Stimulated activated CD8-positive, alpha-beta memory T cell treated with anti-CD3 and anti-CD28 coated beads, Interleukin-12 subunit alpha, Interleukin-12 subunit beta, amount 100 ng/mL, for 24 hours (primary cell): ENCODE data around the gene LIN28B.
"Not testable (repeated sequence)": the region's sequence is repeated elsewhere in the genome, so short reads cannot be mapped to it uniquely, and the experiment has no call there.

Source experiments
- DNase-seq: peaks from one replicate; pipeline ENCODE4 v3.0.0-alpha.2; 2020; ENCODE audit errors: extremely low read depth

Gene LIN28B, protein sequence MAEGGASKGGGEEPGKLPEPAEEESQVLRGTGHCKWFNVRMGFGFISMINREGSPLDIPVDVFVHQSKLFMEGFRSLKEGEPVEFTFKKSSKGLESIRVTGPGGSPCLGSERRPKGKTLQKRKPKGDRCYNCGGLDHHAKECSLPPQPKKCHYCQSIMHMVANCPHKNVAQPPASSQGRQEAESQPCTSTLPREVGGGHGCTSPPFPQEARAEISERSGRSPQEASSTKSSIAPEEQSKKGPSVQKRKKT

DNA sequence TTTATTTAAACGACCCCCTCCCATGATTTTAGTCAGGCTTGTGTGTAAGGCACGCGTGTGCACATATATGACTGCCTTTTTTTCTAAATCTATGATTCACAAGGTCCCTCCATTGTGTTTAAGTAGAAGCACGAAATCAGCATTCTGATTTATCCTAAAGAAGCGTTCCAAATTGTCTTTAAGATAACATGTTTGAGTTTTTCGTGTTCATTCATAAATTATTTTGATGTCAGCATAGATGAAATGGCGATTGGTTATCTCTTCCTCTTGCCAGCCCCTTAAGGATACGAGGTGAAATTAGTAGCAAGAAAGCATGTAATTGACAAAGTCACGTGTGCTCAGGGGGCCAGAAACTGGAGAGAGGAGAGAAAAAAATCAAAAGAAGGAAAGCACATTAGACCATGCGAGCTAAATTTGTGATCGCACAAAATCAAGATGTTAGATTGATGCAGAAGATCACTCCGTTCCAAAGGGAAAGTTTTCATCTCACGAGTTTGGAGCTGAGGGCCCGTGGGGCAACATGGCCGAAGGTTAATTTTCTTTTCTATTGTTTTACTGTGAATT lies at the start of gene LIN28B:
LIN28B (plus strand) TSS at position 377 of the 564 bp plus-strand sequence; CDS start at position 521, 144 bp downstream.
- DNase-seq, result no peak

GRCh38 chr6:104908031-104908887 lies 48.6 kb upstream of the LIN28B start:
- no peak for DNase-seq

GRCh38 chr6:104908888-104909525 lies 47.9 kb upstream of the LIN28B start:
- DNase-seq, result no peak

DNA sequence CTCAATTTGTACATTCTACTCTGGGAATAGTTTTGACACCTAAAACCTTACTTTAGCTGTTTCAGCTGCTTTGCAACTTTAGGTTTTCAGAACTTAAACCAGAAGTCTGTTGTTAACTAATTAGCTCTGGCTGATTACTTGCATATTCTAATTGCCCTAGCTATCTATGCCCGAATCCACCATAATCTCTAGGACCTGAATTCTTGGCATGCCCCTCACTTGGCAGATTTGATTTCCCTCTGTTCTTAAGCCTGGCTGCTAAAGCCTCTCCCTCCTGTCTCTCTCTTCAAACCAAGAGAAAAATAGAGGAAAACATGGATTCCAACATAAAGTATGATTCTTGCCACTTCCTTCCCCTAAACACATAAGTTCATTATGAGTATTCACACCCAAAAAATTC lies 35.0 kb upstream of the LIN28B start:
- no peak for DNase-seq

GRCh38 chr6:104928141-104928540 lies 28.8 kb upstream of the LIN28B start:
- DNase-seq, result no peak

DNA sequence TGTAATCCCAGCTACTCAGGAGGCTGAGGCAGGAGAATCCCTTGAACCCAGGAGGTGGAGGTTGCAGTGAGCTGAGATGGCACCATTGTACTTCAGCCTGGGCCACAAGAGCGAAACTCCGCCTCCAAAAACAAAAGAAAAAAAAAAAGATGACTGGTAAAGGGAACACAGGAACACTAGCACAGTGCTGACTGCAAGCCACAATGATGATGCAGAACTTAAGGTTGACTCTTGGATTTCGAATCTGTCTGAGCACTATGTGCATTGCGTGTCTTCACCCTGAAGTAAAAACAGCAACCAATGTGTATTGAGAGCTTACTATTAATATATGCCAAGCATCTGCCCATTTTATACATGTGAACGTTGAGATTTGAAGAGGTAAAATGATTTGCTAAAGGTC lies 27.6 kb upstream of the LIN28B start:
- DNase-seq, result no peak

DNA sequence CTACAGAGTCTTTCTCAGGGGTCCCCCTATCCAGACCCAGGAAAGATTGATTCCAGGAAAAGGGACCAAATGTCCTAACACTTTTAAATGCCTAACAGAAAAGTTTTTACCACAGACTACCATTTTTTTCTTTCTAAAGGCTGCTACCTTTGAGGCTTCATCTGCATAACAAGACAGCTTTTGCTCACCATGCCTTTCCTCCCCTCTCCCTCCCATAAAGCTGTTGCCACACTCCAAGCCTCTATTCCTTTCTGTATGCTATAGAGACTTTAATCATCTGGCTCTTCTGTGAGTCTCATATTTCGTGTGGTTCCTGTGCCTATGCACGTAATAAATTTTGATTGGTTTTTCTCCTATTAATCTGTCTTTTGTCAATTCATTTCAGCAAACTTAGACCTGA lies 26.0 kb upstream of the LIN28B start:
- DNase-seq, result no peak

DNA sequence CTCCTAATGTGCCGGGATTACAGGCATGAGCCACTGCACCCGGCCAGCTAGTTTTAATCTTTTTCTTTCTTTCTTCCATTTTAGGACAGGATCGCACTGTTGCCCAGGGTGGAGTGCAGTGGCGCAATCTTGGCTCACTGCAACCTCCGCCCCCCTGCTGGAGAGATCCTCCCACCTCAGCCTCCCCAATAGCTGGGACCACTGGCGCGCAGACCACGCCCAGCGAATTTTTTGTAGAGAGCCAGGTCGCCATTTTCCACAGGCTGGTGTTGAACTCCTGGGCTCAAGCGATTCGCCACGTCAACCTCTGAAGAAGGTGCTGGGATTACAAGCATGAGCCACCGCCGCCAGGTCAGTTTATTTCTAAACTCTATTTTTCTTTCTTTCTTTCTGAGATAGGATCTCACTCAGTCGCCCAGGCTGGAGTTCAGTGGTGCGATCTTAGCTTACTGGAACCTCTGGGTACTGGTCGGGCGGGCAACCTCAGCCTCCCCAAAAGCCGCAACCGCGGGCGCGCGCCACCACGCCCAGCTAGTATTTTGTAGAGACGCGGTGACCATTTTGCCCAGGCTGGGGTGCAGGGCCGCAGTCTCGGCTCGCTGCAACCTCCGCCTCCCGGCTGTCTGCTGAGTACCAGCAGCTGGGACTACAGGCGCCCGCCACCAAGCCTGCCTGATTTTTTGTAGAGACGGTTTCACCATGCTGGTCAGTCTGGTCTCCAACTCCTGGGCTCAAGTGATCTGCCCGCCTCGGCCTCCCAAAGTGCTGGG lies 20.0 kb upstream of the LIN28B start:
- no peak for DNase-seq

GRCh38 chr6:104940238-104940892 lies 16.5 kb upstream of the LIN28B start:
- DNase-seq, result no peak

DNA sequence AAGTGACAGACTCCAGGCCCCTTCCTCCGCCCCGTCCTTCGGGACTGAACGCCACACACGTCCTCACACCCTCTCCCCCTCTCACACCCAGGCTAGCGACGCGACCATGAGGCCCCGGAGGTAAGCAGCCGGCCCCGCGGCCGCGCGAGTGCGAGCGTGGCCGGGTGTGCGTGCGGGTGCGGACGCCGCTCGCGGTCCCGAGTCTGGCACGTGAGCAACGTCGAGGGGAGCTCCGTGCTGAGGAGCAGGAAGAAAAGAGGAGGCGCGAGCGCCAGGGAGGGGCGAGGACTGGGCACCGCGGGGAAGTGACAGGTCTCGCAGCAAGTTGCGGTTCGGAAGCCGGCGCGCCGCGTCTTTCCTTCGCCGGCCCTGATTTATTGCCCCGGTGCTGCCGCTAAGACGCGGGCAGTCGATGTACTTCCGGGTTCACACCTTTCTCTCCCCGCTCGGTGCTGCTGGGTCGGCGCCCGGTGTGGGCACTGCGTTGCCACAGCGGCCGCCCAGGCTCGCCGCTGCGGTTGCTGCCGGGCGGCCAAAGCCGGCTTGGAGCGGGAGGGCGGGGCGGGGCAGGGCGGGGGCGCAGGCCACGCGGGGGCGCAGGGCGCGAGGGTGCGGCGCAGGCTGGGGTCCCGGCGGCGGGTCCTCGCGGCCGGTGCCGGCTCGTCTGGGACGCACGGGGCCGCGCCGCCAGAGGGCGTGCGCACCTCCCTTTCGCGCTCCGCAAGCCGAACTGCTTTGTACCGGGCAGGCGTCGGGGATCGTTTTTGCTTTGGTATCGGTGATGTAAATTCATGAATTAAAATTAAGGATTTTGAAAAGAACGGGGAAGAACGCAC lies 15.8 kb upstream of the LIN28B start:
- no peak for DNase-seq

DNA sequence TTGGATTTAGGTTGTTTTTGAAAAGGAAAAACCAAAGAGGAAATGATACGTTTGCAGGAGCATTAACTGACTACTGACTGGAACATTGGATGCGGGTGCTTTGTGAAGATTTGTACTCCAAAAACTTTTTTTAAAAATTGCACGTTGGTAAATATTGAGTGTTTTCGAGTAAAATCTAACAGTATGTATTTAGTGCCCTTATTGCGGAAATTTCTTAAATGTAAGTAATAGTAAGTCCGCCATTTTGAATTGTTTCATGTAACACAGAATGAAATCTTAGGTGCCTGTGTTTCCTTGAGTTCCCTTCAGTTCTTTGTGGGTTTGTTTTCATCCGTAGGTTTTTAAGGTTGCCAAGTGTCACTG lies 15.2 kb upstream of the LIN28B start:
- no peak for DNase-seq

DNA sequence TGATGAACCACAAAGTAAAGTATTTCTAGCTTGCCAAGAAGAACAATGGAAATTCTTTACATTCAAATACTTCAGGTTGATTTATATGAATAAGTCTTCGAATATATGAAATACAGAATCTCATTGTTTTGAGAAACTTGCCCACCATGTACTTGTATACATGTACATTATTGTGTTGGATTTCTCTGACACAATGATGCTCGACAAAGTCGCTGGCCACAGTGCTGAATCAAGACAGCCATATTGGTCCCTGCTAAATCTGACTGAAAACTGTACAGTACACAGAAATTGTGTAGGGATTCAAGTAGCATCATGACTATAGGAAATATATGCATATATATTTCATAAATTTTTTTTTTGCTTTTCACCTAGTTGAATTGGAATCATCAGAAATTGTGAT lies 13.1 kb upstream of the LIN28B start:
- DNase-seq, result no peak

DNA sequence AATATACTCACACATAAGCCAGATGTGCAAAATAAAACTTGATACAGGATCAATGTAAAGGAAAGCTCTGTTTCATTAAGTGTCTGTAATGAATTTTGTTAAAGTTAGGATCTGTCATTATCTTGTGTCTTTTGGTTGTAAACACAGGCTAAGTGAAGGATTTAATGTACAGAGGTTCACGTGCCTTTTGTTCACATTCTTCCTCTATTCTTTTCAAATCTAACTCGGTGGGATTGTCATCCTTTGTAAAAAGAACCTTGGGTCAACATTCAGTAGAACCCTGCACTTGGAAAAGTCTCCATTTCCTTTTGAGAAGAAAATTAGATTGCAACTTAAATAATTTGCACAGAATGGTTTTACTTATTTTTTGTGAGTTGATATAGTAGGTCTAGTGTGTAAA lies 7.7 kb upstream of the LIN28B start:
- no peak for DNase-seq

DNA sequence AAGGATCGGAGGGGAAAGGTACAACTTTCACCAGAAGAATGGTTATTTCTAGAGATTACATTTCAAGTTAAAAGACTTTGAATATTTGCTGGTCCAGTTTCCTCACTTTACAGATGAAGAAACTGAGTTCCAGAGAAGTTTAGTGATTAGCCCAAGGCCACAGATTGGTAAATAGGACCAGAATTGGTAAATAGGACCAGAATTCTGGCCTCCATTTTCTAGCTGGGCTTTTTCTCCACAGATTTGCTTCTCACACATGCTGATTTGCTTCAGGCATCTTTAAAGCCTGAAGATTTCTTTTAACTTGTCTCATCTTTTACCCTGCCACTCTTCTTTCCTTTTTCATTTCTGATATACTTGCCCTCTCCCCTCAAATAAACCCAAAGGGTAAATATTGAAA lies 5.2 kb upstream of the LIN28B start:
- DNase-seq, result no peak

- DNase-seq, result no peak
Observed at GRCh38 chr6:104952911-104953399, 4.0 kb upstream of the LIN28B start.

- not testable (repeated sequence) for DNase-seq
Observed at GRCh38 chr6:104953400-104954189, 3.3 kb upstream of the LIN28B start.

- no peak for DNase-seq
Observed at GRCh38 chr6:104954190-104954797, 2.6 kb upstream of the LIN28B start.

DNA sequence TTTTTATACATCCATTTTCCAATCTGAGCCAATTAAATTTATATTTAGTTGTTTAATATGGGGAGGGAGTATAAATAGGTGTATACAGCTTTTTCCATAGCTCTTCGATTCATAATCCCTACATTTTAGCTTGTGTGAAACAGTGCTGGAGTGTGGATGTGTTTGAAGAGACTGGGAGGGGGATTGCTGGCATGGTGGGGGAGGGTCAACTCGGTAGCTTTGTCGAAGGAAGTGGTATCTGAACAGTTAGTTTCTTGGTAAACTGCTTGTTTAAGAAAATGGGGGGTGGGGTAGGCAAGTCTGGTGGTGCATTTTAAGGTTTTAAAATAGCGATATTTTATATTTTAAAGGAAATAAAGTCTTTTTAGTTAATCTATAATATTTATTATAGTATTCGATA lies 1.4 kb upstream of the LIN28B start:
- DNase-seq, result no peak
